GM21423 (cell line): ENCODE measurements around the gene TANC1.
A peak's percentile ranks its signal among the peaks of the same experiment; 100 is the strongest.

ENCODE experiments used
- ATAC-seq: cut with Tn5 transposase; IDR thresholded peaks from one replicate; pipeline ENCODE4 v1.9.1; 2021; ENCODE audit warnings: mild to moderate bottlenecking, moderate library complexity; ENCODE audit not compliant: unreplicated experiment

The TANC1 gene

DNA sequence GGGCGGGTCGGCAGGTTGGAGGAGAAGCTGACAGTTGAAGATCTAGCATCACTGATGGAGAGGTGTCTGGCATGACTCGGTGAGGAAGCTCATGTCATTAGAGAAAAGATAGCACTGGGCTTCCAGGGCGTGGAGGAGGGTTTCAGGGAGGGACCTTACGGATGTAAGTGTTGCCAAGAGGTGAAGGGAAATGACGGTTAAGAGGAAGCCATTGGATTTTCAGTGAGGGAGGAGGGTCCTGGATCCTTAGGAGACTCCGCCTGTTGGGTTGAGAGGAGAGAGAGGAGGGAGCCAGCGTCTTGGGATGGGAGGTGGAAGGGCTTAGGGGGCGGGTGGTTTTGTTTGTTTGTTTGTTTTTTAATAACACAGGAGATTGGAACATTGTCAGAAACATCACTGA lies 214.9 kb downstream of the TANC1 start:
- ATAC-seq = no peak

GRCh38 chr2:159185401-159186130 lies 217.1 kb downstream of the TANC1 start:
- peak; percentile 56 for ATAC-seq

DNA sequence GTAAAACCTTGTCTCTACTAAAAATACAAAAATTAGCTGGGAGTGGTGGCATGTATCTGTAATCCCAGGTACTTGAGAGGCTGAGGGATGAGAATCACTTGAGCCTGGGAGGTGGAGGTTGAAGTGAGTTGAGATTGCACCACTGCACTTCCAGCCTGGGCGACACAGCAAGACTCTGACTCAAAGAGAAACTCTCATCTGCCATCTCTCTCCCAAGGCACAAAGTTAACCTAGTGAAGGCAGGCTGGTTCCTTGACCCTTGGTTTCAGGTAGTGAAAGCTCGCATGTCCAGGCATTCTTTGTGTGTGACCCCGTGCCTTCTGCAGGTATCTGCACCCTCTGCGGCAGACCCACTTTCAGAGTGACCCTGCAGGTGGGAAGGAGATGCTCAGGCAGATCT lies 218.0 kb downstream of the TANC1 start:
- no peak for ATAC-seq

GRCh38 chr2:159187106-159187505 lies 218.7 kb downstream of the TANC1 start:
- no peak for ATAC-seq

GRCh38 chr2:159188449-159188848 lies 220.0 kb downstream of the TANC1 start:
- ATAC-seq = no peak

DNA sequence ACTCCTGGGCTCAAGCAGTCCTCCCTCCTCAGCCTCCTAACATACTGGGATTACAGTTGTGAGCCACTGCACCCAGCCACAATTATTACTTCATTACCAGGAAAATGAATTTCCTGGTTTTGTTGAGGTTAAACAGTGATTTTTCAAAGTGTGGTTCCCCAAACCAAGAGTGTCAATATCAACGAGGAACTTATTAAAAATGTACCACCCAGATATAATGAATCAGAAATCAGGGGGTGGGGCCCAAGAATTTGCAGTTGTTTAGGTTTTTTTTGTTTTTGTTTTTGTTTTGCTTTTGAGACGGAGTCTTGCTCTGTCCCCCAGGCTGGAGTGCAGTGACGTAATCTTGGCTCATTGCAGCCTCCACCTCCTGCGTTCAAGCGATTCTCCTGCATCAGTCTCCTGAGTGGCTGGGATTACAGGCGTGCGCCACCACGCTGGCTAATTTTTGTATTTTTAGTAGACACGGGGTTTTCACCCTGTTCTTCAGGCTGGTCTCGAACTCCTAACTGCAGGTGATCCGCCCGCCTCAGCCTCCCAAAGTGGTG lies 224.0 kb downstream of the TANC1 start:
- ATAC-seq = no peak

DNA sequence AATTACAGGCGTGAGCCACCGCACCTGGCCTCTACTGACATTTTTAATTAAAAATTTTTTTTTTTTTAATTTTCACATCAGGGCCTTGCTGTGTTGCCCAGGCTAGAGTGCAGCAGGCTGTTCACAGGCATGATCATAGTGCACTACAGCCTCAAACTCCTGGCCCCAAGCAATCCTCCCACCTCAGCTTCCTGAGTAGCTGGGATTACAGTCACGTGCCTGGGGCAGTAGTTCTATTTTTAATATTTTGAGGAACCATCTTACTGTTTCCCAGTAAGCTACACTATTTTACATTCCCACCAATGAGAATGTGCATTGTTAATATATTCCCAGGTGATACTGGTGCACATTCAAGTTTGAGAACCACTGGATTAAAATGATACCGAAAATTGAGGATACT lies 225.4 kb downstream of the TANC1 start:
- ATAC-seq = no peak

GRCh38 chr2:159194241-159194640 lies 225.8 kb downstream of the TANC1 start:
- ATAC-seq = no peak

DNA sequence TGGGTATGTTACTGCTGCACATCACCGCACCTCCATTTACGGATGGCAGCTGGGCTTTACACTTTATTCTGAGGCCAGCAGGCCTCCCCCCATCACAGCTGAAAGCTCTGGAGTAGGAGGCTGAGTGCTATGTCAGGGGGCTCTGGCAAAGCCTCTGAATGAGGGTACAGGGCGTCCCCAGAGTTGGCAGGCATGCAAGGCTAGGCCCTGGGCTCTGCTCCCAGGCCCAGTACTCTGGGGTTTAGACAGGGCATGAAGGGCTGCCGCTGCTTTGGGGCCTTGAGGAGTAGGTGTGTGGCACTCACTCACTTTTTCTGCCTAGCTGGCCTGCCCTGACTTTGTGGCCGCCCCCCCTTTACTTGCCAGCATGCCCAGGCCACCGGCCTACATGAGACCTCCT lies 227.3 kb downstream of the TANC1 start:
- no peak for ATAC-seq

DNA sequence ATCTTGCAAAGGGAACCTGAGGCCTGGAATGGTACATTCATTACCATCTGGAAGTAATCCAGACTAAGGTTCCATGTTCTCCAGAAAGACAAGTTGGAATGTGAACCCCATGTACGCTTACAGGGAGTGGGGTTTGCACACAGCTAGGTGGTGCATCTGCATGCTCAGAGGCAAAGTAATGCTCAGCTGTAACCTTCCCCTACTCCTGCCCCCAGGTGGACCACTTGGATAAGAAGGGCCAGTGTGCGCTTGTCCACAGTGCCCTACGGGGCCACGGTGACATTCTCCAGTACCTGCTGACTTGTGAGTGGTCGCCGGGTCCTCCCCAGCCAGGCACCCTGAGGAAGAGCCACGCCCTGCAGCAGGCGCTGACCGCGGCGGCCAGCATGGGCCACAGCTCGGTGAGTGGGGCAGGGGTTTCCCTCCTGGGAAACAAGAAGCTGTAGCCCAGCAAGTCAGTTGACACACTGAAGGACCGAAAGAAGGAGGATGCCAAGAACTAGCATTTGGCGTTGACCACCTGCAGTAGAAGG lies 228.0 kb downstream of the TANC1 start:
- ATAC-seq = no peak

DNA sequence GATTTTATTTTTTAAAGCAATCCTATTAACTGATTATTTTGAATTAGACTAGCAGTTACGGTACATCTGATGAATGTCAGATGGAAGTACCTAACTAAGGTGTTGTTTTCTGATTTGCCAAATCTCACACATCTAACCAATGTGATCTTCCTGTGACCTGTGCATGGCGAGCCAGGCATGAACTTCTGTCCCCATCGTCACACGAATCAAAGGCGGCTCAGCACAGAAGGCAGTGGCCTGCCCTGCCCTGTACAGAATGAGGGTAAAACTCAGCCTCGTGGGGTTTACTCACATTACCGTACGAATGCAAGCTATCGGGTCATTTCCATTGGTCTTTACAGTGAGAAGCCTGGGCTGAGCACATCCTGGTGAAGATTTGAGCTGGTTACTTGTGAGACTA lies 230.8 kb downstream of the TANC1 start:
- no peak for ATAC-seq

DNA sequence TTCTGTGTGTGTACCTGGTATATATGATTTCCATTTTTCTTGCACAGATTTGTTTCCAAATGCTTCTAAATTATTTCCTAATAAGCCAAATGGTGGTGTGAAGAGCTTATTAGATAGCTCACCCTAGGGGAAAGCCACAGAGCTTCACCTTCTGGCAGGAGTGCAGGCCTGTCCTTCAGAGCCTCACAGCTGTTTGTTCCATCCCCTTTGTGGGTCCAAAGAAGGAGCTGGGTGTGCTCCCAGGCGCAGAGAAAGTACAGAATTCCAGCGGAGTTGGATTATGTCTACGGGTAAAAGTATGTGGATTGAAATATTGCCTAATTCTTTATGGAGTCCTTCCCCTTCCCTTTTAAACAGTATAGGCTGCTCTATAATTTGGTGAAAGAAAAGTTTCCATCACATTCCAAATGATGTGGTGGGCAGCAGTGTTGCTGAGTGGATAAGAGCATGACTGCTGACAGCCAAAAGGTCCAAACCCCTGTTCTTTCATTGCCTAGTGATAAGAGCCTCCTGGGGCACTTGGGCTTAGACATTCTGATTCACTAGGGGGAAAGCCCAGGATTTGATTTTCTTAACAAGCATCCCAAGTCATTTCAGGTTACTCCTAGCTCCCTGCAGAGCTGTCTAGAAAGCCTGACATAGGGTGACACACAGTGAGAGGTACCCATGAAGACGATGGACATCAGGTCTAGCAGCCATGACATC lies 231.5 kb downstream of the TANC1 start:
- no peak for ATAC-seq

- ATAC-seq = no peak
Measured at GRCh38 chr2:159200498-159200897, 232.1 kb downstream of the TANC1 start.

- ATAC-seq = peak; percentile 98
Measured at GRCh38 chr2:159201360-159202063, 233.1 kb downstream of the TANC1 start.

DNA sequence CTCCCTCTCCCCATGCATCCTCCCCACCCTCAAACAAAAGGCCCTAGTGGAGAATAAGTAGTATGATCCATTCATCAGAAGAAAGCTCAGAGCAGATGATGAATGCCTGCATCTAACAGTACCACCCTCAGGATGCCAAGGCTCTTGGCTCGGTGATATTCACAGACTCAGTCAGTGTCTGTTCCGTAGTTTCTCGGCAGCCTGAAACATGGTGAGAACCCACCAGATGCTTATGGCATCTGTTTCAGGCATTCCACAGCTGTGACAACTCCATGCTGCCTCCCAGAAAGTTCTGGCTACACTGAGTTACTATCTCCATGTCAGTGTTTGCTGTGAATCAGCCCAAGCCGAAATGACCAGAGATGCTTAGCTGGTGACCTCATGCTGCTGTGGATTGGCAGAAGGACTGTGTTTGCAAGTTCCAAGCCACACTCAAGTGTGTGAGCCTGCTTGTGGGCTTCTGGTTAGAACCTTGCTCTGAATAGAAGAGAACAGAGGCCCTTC lies 234.2 kb downstream of the TANC1 start:
- no peak for ATAC-seq

DNA sequence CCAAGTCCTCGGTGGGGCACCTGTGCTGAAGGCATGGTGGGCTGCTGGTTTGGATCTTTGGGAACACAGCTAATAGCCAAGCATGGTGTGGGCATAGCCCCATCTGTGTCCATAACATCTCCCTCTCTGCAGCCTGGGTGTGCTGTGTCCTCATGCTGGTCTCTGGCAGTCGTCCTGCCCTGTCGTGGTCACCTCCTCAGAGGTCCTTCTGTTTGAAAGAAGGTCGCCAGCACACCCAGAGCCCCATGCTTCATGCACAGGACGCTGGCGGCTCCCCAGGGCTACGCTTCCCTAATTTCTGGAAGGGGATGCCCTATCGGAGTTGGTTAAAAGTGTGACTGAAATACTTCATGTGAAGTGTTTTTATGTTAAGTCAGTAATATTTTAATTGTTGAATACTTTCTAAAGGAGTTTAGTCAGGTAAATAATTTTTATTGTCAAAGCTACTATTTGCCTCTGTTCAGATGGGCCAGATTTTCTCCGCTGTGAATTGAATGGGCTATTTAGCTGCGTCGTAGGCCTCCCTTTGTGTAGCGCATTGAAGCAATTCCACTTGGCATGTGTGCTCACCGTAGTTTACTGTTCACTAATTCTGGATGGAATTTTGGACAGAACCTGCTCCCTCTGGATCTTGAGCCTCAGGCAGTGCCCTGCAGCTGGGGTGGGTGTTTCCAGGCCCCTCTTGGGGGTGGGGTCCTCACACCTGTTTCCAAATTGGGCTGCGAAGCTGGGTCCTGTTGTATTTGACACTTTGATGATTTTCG lies 236.1 kb downstream of the TANC1 start:
- ATAC-seq = no peak

DNA sequence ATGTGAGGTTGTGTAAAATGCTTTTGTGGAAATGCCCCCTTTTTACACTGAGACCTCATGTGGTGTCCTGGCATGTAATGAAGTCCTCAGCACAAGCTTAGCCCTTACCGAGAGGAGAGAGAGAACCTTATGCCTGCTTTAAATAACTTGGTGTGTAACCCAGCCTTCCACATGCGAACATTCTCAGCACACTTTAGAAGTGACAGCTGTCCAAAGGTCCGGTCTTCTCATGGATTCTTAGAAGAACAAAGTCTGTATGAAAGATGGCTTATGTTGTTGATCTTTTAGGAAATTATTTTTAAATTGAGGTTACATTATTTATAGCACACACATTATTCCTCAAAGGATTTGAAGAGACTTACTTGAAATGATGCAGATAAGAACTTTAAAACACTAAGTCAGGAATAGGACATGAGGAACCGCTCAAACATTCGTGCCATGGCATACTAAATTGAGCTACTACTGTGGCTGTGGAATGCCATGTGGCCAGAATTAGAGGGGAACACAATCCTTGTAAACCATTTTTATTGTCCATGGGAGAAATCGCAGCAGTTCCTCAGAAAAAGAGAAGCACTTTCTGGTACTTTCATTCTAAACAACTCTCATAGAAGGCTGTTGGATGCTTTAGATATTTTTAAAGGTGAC lies 238.4 kb downstream of the TANC1 start:
- ATAC-seq = no peak

DNA sequence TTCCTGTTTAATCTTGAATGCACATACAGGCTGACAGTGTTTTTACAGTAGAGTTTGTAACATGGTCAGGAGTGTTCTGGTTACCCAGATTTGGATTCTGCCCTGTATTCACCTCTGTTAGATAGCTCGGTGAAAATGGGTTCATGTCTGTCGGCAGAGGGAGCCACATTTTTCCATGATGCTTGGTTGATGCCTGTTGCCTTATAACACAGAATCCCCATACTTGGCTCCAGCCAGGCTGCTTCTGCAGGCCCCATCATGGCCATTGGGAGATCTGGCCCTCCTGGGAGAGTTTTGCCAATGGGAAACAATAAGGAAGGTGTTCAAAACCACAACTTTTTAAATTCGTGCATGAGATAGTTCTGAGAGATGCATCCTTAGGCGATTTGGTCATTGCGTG lies 240.0 kb downstream of the TANC1 start:
- no peak for ATAC-seq

GRCh38 chr2:159209341-159210306 lies 241.2 kb downstream of the TANC1 start:
- ATAC-seq = peak; percentile 89
